ENCODE data around the gene MSI2.

The MSI2 gene

GRCh38 chr17:57396511-57396921 lies 140.2 kb downstream of the MSI2 start:
- DNase-seq (ENCODE audit: low read depth) = no peak

- no peak for DNase-seq (ENCODE audit: low read depth)
These were observed 141.1 kb downstream of the MSI2 start for GRCh38 chr17:57397402-57397801.

GRCh38 chr17:57399690-57400089 lies 143.4 kb downstream of the MSI2 start:
- no peak for DNase-seq (ENCODE audit: low read depth)

- DNase-seq (ENCODE audit: low read depth) = no peak
These were observed 144.3 kb downstream of the MSI2 start for GRCh38 chr17:57400648-57401047.

- DNase-seq (ENCODE audit: low read depth) = no peak
These were observed 145.5 kb downstream of the MSI2 start for GRCh38 chr17:57401556-57402488.

GRCh38 chr17:57402681-57403180 lies 146.4 kb downstream of the MSI2 start:
- DNase-seq (ENCODE audit: low read depth) = no peak

- no peak for DNase-seq (ENCODE audit: low read depth)
These were observed 146.9 kb downstream of the MSI2 start for GRCh38 chr17:57403236-57403635.

GRCh38 chr17:57404073-57404472 lies 147.8 kb downstream of the MSI2 start:
- DNase-seq (ENCODE audit: low read depth) = no peak

GRCh38 chr17:57404795-57405490 lies 148.6 kb downstream of the MSI2 start:
- DNase-seq (ENCODE audit: low read depth) = no peak

GRCh38 chr17:57405491-57406072 lies 149.3 kb downstream of the MSI2 start:
- no peak for DNase-seq (ENCODE audit: low read depth)

- no peak for DNase-seq (ENCODE audit: low read depth)
These were observed 150.0 kb downstream of the MSI2 start for GRCh38 chr17:57406131-57406980.

- DNase-seq (ENCODE audit: low read depth) = no peak
These were observed 150.6 kb downstream of the MSI2 start for GRCh38 chr17:57406981-57407286.

GRCh38 chr17:57407287-57408070 lies 151.2 kb downstream of the MSI2 start:
- no peak for DNase-seq (ENCODE audit: low read depth)

GRCh38 chr17:57408071-57408811 lies 151.9 kb downstream of the MSI2 start:
- no peak for DNase-seq (ENCODE audit: low read depth)

GRCh38 chr17:57410169-57410568 lies 153.8 kb downstream of the MSI2 start:
- no peak for DNase-seq (ENCODE audit: low read depth)

GRCh38 chr17:57412520-57413096 lies 156.3 kb downstream of the MSI2 start:
- no peak for DNase-seq (ENCODE audit: low read depth)

- no peak for DNase-seq (ENCODE audit: low read depth)
These were observed 157.7 kb downstream of the MSI2 start for GRCh38 chr17:57413848-57414651.

GRCh38 chr17:57415751-57416207 lies 159.5 kb downstream of the MSI2 start:
- DNase-seq (ENCODE audit: low read depth) = no peak

- no peak for DNase-seq (ENCODE audit: low read depth)
These were observed 160.0 kb downstream of the MSI2 start for GRCh38 chr17:57416369-57416768.
